RPMI8226 (cell line): ENCODE data around the gene PCSK7.
A peak's percentile ranks its signal among the peaks of the same experiment; 100 is the strongest.
"Not testable (repeated sequence)": the region's sequence is repeated elsewhere in the genome, so short reads cannot be mapped to it uniquely, and the experiment has no call there.

Experiments
- DNase-seq: peaks from one replicate; pipeline ENCODE4 v3.0.0-alpha.2; 2015

The PCSK7 gene

DNA sequence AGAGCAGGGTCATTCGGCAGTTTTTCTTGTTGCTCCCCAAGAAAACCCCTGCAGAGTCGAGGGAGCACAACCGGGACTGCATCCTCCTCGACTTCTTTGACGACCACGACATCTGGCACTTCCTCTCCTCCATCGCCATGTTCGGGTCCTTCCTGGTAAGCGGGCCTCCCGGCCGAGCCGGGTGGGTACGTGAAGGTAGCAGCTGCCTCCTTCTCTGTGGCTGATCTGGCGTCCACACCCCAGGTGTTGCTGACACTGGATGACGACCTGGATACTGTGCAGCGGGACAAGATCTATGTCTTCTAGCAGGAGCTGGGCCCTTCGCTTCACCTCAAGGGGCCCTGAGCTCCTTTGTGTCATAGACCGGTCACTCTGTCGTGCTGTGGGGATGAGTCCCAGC, 36.1 kb downstream of the PCSK7 start:
- no peak for DNase-seq

GRCh38 chr11:117195258-117195657, 36.6 kb downstream of the PCSK7 start:
- no peak for DNase-seq

DNA sequence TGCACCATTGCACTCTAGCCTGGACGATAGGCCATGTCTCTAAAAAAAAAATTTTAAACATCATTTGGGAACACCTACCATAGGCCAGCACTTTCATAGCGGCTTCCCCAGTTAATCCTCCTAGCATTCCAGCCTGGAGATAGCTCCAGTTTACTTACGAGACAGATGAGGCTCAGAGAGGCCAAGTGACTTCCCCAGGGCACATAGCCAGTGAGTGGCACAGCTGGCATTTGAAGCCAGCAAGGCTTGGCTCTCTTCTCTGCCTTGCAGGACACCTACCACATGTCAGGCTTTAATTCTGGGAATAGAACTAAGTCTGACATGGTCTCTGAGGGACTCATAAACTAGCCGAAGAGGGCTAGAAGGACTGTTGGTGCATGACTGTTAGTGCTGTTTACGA, 37.6 kb downstream of the PCSK7 start:
- no peak for DNase-seq

DNA sequence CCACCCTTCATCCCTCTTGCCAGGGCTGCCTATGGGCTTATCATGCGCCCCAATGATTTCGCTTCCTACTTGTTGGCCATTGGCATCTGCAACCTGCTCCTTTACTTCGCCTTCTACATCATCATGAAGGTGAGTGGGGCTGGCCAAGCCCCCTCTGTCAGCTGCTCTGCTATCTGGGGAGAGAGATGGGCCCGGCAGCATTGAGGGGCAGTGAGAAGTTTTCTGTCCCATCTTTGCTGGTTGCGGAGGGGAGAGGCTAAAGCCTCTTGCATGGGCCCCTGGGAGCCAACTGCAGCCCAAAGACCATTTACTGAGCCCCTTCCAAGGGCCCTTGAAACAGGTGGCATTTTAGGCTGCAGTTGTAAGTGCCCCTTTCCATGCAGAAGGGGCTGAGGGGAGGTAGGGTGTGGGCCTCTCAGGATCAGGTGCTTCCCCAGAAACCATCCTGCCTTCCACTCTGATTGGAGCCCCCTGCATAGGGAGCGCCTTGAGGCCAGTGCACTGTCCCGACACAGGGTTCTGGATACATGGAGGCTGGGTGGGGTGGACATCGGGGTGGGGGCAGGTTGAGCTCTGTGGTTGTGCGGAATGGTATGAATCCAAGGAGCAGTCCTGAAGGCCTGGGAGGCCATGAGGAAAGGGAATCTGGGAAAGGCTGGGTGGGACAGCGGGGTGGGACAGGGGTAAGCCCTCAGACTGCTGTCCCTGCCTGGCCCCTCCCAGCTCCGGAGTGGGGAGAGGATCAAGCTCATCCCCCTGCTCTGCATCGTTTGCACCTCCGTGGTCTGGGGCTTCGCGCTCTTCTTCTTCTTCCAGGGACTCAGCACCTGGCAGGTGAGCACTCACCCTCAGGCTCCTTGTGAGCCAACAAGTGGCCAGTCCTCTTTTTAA, 38.5 kb downstream of the PCSK7 start:
- no peak for DNase-seq

DNA sequence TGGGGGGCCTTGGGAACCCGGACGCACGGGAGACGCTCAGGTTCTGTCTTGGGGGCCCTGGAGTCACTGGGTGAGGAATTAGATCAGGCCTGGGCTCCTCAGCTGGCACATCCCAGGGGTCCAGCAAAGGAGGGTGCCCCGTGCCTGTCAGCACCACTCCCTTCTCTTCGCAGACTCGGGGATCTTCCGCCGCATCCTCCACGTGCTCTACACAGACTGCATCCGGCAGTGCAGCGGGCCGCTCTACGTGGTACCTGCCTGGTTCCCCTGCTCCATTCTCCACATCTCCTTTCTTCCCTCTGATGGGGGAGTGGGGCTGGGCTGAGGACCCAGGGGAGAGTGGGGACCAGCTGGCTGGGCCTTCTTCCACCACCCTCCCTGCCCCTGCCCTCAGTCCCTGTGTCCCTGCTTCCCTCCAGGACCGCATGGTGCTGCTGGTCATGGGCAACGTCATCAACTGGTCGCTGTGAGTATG, 39.4 kb downstream of the PCSK7 start:
- DNase-seq: no peak

DNA sequence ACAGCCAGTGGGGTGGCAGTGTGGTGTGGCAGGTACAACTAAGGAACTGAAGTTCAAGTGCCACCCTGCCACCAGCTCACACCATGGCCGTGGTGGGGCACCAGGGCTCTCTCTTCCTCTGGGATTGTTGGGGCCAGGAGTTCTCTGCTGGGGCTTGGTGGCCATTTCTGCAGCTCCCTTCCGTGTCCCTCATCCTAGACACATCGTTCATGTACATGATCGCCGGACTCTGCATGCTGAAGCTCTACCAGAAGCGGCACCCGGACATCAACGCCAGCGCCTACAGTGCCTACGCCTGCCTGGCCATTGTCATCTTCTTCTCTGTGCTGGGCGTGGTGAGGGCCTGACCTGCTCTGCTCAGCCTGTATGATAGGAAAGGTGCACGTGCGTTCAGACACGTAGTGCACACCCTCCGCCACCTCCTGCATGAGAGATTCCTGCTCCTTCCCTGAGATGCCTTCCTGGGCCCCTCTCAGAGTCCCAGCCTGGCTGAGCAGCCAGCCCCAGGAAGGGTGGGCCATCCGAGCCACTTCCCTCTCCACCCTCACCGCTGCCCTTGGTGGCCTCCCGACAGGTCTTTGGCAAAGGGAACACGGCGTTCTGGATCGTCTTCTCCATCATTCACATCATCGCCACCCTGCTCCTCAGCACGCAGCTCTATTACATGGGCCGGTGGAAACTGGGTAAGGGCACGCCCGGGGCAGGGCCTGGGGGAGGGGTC, 40.0 kb downstream of the PCSK7 start:
- DNase-seq: no peak

DNA sequence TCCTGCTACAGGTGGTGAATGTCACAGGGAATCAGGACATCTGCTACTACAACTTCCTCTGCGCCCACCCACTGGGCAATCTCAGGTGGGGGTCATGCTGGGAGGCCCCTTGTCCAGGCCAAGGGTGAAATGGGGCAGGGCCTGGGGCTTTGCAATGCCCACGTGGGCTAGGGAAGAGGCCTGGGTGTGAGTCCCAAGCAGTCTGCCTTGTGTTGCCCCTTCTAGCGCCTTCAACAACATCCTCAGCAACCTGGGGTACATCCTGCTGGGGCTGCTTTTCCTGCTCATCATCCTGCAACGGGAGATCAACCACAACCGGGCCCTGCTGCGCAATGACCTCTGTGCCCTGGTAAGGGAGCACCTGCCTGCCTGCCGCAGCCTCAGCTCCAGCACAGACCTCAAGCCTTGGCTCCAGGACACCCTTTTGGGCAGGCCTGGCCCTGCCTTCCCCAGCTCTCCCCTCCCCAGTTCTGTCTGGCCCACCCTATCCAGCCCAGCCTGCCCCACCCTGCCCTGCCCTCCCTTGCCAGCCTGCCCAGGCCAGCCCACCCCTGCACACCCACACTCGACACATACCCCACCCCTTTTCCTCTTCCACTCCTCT, 41.8 kb downstream of the PCSK7 start:
- DNase-seq: no peak

DNA sequence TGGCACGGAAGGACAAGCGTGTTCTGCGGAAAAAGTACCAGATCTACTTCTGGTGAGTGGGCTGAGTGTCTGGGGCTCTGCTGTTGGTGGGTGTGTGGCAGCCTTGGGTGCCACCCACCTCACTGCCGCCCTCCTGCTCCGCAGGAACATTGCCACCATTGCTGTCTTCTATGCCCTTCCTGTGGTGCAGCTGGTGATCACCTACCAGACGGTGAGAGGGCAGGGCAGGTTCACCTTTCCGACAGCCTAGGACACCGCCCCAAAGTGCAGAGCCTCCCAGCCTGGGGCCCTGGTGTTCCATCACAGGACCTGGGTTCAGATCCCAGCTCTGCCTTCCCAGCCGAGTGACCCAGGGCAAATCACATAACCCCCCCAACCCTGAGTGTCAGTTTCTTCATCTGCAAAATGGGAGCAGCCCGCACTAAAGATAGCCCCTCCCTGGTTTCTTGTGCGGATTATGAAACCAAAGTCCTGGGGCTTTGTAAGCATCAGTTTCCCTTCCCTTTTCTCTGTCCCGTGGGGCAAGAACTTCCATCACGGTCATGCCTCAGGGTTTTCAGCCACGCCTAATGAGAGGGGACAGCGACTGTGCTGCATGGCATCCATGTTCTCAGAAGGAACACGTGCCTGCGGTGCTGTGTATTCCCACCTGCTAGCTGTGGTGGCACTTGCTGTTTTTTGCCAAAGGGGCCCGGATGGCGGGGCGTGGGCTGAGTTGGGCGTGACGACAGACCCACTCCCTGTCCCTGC, 42.5 kb downstream of the PCSK7 start:
- no peak for DNase-seq

- DNase-seq: no peak
These were observed 43.2 kb downstream of the PCSK7 start for GRCh38 chr11:117188620-117189081.

- no peak for DNase-seq
These were observed 43.9 kb downstream of the PCSK7 start for GRCh38 chr11:117187799-117188481.

DNA sequence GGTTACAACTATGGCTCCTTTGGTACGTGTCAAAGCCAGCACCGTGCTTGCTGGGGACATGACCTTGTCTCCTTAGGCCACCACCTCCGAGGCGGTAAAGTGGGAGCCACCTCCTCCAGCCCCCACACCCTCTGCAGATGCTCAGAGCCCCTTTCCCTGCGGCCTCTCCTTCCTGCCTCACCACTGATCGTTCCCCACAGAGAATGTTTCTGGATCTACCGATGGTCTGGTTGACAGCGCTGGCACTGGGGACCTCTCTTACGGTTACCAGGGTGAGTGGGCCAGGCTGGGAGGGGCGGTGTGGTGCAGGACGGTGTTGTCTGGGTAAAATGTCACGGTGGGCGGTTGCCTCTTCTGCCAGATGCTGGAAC, 44.5 kb downstream of the PCSK7 start:
- no peak for DNase-seq

- no peak for DNase-seq
These were observed 44.9 kb downstream of the PCSK7 start for GRCh38 chr11:117187007-117187406.

- DNase-seq: no peak
These were observed 45.5 kb downstream of the PCSK7 start for GRCh38 chr11:117186431-117186761.

DNA sequence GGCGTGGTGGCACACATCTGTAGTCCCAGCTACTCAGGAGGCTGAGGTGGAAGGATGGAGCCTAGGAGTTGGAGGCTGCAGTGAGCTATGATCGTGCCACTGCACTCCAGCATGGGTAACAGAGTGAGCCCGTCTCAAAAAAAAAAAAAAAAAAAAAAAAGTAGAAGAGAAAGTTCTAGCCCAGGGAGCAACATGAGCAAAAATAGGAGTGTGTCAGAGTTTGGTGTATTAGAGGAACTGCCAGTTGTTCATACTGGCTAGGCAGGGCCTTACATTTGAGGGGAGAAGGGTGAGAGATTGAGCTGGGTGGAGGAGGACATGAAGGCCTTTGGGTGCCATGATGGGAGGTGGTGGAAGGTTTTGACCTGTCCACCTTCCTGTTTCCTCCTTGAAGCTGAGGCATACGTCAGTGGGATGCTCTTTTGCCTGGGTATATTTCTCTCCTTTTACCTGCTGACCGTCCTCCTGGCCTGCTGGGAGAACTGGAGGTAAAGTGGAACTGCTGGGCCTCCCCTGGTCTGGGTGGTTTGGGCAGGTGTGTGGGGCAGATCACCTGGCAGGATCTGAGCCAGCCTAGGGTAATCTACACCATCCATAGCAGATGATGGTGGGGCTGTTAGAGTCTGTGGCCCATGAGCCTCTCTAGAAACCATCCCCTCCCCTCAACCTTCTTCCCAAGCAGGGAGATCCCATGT, 46.0 kb downstream of the PCSK7 start:
- DNase-seq: no peak

- no peak for DNase-seq
These were observed 48.0 kb downstream of the PCSK7 start for GRCh38 chr11:117183724-117184349.

GRCh38 chr11:117183178-117183577, 48.7 kb downstream of the PCSK7 start:
- not testable (repeated sequence) for DNase-seq

DNA sequence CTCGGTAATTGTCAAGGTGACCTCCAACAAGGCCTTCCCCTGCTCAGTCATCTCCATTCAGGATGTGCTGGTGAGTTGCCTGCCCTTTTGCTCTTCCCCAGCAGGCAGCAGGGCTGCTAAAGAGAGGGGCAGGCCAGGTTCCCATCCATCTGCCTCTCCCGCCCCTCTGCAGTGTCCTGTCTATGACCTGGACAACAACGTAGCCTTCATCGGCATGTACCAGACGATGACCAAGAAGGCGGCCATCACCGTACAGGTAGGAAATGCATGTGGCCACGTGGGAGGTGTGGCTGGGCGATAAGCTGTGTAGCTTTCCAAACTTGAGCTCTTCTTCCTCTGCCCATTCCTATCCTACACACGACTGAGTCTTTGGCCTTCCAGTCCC, 49.3 kb downstream of the PCSK7 start:
- no peak for DNase-seq

- DNase-seq: no peak
These were observed 50.0 kb downstream of the PCSK7 start for GRCh38 chr11:117181586-117182550.

GRCh38 chr11:117180661-117181585, 51.0 kb downstream of the PCSK7 start:
- peak; percentile 83 for DNase-seq
